C4-2B (cell line): ENCODE data around the gene MINPP1.

ENCODE experiments used
- H3K27ac ChIP-seq: fragments of 450-650 bp; 2 replicates; pipeline ENCODE4 v1.5.1; 2017
- ZFX ChIP-seq: fragments of 450-650 bp; IDR thresholded peaks from 2 replicates; pipeline ENCODE4 v1.6.1; 2017
- TF ChIP-seq, protein P1 (sequence below): fragments of 450-650 bp; conservative IDR thresholded peaks from 2 replicates; pipeline ENCODE4 v1.5.1; 2017; ENCODE audit warnings: mild to moderate bottlenecking

MINPP1 gene

DNA sequence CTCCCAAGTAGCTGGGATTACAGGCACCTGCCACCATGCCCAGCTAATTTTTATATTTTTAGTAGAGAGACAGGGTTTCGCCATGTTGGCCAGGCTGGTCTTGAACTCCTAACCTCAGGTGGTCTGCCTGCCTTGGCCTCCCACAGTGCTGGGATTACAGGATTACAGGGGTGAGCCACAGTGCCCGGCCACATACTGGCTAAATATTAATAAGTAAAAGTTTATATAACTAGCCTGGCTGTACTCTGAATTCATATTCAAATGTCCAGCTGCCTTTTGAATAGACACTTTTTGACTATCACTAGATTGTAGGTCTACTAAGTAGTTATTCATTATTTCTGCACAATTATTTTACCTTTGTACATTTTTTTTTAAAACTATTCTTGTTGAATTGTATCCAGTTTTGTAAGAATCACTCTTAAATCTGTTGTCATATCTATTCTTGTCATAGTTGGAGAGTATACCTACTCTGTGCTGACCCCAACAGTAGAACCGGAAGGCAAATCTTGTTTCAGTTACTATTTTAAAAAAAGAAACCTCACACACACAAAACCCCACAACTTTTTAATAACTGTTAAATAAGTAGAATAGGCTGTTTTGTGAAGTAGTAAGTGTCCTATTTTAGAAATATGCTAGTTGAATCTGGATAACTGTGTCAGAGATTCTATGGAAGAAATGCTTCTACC lies 29.6 kb downstream of the MINPP1 start:
- H3K27ac ChIP-seq, result no peak overlapping the region
- no peak for TF ChIP-seq ZFX
- TF ChIP-seq, protein P1, sequence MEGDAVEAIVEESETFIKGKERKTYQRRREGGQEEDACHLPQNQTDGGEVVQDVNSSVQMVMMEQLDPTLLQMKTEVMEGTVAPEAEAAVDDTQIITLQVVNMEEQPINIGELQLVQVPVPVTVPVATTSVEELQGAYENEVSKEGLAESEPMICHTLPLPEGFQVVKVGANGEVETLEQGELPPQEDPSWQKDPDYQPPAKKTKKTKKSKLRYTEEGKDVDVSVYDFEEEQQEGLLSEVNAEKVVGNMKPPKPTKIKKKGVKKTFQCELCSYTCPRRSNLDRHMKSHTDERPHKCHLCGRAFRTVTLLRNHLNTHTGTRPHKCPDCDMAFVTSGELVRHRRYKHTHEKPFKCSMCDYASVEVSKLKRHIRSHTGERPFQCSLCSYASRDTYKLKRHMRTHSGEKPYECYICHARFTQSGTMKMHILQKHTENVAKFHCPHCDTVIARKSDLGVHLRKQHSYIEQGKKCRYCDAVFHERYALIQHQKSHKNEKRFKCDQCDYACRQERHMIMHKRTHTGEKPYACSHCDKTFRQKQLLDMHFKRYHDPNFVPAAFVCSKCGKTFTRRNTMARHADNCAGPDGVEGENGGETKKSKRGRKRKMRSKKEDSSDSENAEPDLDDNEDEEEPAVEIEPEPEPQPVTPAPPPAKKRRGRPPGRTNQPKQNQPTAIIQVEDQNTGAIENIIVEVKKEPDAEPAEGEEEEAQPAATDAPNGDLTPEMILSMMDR, result no peak

DNA sequence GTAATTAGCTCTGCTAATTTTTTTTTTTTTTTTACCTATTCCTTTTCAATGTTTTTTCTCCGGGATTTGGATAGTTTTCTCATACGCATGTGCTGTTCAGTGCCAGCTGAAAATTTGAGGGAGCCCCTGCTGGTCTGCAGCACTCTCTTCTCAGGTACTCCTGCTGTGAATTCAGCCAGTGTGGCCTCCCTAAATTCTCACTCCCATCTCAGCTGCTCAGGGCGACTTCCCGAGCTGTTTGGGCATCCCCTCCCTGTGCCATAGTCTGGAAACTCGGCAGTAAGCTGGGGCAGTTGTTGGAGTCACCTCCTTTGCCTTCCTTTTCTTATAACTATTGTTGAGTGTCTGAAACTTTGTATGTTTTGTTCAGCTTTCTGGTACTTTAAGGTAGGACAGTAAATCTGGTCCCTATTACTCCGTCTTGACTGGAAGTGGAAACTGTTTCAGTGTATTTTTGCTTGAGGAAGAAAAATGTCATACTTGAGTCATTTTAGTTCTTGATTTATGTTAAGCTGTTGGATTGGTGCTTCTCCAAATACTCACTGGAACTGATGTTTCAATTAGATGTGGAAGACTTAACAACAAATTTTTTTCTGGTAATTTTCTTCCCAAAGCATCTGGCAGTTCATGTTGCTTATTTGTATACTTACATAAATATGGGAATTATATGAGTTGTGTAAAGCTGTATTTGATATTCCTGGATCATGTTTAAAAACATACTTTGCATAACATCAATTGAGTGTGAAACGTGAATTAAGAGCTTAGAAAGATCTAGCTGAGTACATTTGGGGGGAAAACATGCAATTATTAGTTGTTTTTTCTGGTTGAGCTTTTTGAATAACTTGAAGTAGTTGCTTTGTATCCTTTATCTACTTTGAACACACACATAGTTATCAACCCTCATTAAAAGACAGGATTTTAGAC lies 33.7 kb downstream of the MINPP1 start:
- TF ChIP-seq ZFX, result no peak
- TF ChIP-seq, protein P1, result no peak
- H3K27ac ChIP-seq, result no peak overlapping the region

DNA sequence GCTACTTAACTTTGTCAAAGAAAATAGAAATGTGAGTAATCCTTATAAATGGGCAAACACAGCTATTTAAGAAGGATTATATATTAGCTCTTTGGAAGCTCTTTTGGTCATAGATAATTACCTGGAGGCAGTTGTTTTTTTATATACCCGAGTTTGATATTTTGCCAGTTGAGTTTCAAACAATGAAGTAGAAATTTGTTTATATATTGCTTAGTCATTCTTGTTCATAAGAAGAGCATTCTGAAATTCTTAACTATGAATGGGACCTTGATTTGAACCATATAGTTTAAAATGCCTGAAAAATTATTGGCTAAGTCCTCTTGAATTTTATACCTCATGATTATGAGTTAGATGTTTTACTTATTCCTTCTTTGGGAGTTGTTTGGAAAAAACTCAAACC lies 36.4 kb downstream of the MINPP1 start:
- TF ChIP-seq ZFX, result no peak
- TF ChIP-seq, protein P1, result no peak
- H3K27ac ChIP-seq, result no peak overlapping the region

DNA sequence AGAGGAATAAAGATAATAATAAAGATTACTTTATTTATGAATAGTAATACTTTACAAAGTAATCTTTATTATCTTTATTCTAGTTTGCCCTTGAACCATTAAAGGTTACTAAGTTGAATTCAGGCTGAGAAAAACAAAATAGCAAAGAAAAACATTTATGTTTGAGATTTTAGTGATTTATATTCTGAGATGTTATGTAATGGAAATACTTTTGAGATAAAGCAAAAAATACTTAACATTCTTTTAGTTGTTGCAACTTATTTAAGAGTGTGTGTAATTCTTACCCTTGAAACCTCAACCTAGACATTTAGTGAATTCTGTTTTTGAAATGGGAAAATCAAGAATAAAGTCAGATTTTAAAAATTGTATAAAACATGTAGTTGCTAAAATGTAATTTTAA lies 40.0 kb downstream of the MINPP1 start:
- no peak overlapping the region for H3K27ac ChIP-seq
- TF ChIP-seq ZFX, result no peak
- TF ChIP-seq, protein P1, result no peak

DNA sequence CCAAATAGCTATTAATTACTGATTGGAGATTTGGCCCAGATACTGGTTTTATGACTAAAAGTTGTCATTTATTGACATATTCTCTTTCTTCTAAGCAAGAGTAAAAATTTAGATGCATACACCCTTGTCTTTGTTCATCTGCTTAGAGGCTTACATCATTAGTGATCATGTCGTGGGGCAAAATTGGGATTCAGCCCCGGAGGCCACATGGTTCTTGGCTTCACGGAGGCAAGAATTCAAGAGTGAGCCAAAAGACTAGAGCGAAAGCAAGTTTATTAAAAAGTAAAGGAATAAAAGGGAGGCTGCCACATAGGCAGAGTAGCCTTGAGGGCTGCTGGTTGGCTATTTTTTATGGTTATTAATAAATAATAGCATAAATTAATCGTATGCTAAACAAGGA lies 41.1 kb downstream of the MINPP1 start:
- no peak overlapping the region for H3K27ac ChIP-seq
- TF ChIP-seq, protein P1, result no peak
- TF ChIP-seq ZFX, result no peak

DNA sequence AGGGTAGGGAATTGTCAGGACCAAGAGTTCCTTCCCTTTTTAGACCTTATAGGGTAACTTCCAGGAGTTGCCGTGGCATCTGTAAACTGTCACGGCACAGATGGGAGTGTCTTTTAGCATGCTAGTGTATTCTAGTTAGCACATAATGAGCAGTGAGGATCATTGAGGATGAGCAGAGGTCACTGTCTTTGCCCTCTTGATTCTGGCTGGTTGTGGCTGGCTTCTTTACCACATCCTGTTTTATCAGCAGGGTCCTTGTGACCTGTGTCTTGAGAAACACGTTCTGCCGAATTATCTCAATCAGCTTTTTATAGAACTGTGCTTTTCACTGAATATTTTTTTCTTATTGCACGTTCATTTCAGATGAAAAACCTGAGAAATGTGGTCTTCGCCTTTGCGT lies 41.5 kb downstream of the MINPP1 start:
- no peak overlapping the region for H3K27ac ChIP-seq
- no peak for TF ChIP-seq ZFX
- TF ChIP-seq, protein P1, result no peak

DNA sequence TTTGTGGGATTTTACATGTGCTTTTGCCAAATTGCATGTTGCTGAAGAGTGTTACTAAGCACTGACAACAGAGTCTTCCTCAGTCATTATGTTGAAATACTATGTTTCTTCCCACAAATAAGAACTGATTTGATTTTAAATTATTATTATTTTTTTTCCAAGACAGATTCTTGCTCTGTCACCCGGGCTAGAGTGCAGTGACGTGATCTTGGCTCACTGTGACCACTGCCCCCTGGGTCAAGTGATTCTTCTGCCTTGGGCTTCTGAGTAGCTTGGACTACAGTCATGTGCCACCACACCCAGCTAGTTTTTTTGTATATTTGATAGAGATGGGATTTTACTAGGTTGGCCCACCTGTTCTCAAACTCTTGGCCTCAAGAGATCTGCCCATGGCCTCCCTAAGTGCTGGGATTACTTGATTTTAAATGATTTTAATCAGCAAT lies 42.3 kb downstream of the MINPP1 start:
- TF ChIP-seq ZFX, result no peak
- TF ChIP-seq, protein P1, result no peak
- H3K27ac ChIP-seq, result no peak overlapping the region
